ENCODE data around the gene TOM1L2. TPM values are rescaled to one million over a fixed set of nuclear protein-coding genes. Genes with fewer than 3 reads are reported as not detected.

TOM1L2 gene
- total RNA-seq, 2 donors from 2014 or later, result 47.6 to 68.7 TPM

DNA sequence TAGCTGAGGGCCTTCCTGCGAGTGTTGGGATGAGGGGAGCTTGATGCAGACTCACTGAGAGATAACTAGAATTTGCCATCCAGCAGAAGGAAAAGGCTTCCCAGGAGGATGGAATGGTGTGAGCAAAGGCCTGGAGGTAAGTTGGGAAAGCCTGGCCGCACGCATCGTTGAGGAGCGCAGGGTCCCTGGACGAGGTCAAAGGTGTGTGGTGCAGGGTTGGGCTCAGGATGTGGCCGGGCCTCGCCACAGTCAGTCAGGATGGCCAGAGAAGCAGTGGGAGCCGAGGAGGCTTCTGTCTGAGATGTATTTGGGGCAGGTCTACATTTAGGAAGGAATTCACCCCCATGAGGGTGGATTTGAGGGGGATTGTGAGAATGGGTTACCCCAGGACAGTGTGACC is 16.9 kb upstream of the TOM1L2 start:
- Histone ChIP-seq H3K36me3 (no peaks in the 10 kb centered on the region), H3K4me1 (no peaks in the 10 kb centered on the region), H3K9ac (ENCODE audit: low read depth in 2 of 2, low read length in 2 of 2) (no peak overlapping the region), H3K4me3 (no peak overlapping the region), H3K9me3 (no peaks in the 10 kb centered on the region), H3K27me3 (no peaks in the 10 kb centered on the region), H3K27ac (no peak overlapping the region)
- DNase-seq, result no peak
- intact Hi-C loops (cut with DNase I), result no loop called here
- TF ChIP-seq, protein P1, sequence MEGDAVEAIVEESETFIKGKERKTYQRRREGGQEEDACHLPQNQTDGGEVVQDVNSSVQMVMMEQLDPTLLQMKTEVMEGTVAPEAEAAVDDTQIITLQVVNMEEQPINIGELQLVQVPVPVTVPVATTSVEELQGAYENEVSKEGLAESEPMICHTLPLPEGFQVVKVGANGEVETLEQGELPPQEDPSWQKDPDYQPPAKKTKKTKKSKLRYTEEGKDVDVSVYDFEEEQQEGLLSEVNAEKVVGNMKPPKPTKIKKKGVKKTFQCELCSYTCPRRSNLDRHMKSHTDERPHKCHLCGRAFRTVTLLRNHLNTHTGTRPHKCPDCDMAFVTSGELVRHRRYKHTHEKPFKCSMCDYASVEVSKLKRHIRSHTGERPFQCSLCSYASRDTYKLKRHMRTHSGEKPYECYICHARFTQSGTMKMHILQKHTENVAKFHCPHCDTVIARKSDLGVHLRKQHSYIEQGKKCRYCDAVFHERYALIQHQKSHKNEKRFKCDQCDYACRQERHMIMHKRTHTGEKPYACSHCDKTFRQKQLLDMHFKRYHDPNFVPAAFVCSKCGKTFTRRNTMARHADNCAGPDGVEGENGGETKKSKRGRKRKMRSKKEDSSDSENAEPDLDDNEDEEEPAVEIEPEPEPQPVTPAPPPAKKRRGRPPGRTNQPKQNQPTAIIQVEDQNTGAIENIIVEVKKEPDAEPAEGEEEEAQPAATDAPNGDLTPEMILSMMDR (IDR thresholded peaks at IDR 0.05), result no peak

GRCh38 chr17:17988427-17988945 is 16.3 kb upstream of the TOM1L2 start:
- Histone ChIP-seq H3K9me3 (no peaks in the 10 kb centered on the region), H3K27me3 (no peaks in the 10 kb centered on the region), H3K27ac (no peak overlapping the region), H3K9ac (ENCODE audit: low read depth in 2 of 2, low read length in 2 of 2) (no peak overlapping the region), H3K36me3 (no peaks in the 10 kb centered on the region), H3K4me3 (no peak overlapping the region), H3K4me1 (no peaks in the 10 kb centered on the region)
- TF ChIP-seq, protein P1 (IDR thresholded peaks at IDR 0.05), result no peak
- no peak for DNase-seq
- intact Hi-C loops (cut with DNase I), result no loop called here

GRCh38 chr17:17987901-17988300 is 15.7 kb upstream of the TOM1L2 start:
- Histone ChIP-seq H3K9ac (ENCODE audit: low read depth in 2 of 2, low read length in 2 of 2) (no peak overlapping the region), H3K4me3 (no peak overlapping the region), H3K9me3 (no peaks in the 10 kb centered on the region), H3K27ac (no peak overlapping the region), H3K4me1 (no peaks in the 10 kb centered on the region), H3K36me3 (no peaks in the 10 kb centered on the region), H3K27me3 (no peaks in the 10 kb centered on the region)
- DNase-seq, result no peak
- intact Hi-C loops (cut with DNase I), result no loop called here
- TF ChIP-seq, protein P1 (IDR thresholded peaks at IDR 0.05), result no peak

DNA sequence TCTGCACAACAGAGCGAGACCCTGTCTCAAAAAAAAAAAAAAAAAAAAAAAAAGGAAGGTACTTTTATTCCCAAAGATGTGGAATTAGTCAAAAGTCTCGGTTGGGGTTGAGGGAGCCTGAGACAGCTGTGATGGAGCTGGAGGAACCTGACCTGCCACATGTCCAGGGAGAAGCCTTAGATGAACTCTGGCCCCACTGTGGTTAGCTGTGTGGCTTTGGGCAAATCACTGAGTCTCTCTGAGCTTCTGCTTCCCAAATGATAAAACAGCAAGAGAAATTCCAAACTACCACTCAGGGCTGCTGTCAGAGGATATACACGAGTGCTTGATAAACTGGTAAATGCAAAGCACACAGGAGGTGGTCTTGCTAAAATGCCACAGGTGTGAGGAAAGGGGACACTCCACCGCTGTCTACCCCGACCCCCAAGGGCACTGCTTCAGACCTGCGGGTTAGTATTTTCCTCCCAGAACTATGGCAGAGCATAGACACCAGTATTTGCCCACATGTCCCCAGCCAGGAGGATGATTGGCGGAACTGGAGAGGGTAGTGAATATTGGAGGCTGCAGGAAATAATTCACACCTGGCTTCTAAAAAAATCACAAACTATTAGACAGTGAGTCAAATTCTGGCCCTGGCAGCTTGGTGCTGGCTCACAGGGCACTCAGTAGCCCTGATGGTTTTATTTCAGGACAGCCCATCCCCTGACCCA is 15.1 kb upstream of the TOM1L2 start:
- no peaks in the 10 kb centered on the region for H3K4me1 ChIP-seq
- TF ChIP-seq, protein P1 (IDR thresholded peaks at IDR 0.05), result no peak
- DNase-seq, result no peak
- H3K9me3 ChIP-seq, result no peaks in the 10 kb centered on the region
- H3K36me3 ChIP-seq, result no peaks in the 10 kb centered on the region
- no peak overlapping the region for H3K9ac ChIP-seq (ENCODE audit: low read depth in 2 of 2, low read length in 2 of 2)
- H3K27me3 ChIP-seq, result no peaks in the 10 kb centered on the region
- no peak overlapping the region for H3K27ac ChIP-seq
- intact Hi-C loops (cut with DNase I), result no loop called here
- H3K4me3 ChIP-seq, result no peak overlapping the region

DNA sequence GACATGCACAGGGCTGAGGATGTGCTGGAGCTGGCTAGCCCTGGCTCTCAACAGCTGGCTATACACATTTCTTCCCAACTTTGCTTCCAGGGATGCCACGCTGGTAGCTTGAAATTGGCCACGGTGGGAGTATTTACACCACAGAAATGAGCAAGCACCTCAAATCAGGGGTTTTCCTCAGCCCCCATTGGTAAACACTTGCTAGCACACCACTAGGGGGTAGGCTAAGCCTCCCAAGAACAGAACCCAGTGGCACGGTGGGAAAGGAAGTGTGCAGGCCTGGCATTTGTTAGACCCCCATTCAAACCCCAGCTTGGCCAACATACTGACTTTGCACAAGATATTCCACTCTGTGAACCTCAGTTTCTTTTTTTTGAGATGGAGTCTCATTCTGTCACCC is 13.4 kb upstream of the TOM1L2 start:
- H3K27me3 ChIP-seq, result no peaks in the 10 kb centered on the region
- H3K36me3 ChIP-seq, result no peaks in the 10 kb centered on the region
- no peak overlapping the region for H3K4me3 ChIP-seq
- H3K9ac ChIP-seq (ENCODE audit: low read depth in 2 of 2, low read length in 2 of 2), result no peak overlapping the region
- no peak overlapping the region for H3K27ac ChIP-seq
- H3K9me3 ChIP-seq, result no peaks in the 10 kb centered on the region
- no peaks in the 10 kb centered on the region for H3K4me1 ChIP-seq
- TF ChIP-seq, protein P1 (IDR thresholded peaks at IDR 0.05), result no peak
- no peak for DNase-seq
- intact Hi-C loops (cut with DNase I), result no loop called here

All from colonic mucosa (tissue), 4 donors.